Measurements from ENCODE around the gene VCL.
A peak's percentile ranks its signal among the peaks of the same experiment; 100 is the strongest.
"Not testable (repeated sequence)": the region's sequence is repeated elsewhere in the genome, so short reads cannot be mapped to it uniquely, and the experiment has no call there.

The VCL gene

DNA sequence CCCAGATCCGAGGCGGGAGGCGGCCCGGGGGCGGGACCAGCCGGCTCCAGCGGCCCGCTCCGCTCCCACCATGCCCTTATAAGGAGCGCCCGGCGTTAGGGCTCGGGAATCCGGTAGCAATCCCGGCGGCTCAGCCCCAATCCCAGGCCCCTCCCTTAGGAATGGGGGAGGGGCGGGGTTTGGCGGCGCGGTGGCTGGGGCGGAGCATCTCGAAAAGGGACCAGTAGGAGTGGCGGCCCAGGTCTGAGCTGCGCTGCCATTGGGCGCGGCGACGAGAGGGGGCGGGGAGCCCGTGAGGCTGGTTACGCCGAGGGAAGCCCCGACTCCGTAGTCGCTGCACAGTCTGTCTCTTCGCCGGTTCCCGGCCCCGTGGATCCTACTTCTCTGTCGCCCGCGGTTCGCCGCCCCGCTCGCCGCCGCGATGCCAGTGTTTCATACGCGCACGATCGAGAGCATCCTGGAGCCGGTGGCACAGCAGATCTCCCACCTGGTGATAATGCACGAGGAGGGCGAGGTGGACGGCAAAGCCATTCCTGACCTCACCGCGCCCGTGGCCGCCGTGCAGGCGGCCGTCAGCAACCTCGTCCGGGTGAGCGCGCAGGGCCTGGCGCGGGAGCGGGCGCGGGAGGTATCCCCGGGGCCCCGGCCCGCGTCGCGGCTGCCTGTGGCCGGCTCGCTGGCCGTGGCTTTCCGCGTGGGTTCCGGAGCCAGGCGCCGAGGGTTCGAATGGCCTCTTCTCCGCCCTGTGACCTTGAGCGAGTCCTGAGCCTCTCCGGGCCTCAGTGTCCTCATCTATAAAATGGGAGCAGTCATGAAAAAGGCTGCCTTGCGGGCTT, at the start of gene VCL:
TSS of gene VCL (plus strand) at position 330 of the 836 bp plus-strand sequence. CDS start at position 422, 92 bp downstream.
- peak; percentile 86 to 93 for DNase-seq (ENCODE audit: low read depth in 2 of 2)

DNA sequence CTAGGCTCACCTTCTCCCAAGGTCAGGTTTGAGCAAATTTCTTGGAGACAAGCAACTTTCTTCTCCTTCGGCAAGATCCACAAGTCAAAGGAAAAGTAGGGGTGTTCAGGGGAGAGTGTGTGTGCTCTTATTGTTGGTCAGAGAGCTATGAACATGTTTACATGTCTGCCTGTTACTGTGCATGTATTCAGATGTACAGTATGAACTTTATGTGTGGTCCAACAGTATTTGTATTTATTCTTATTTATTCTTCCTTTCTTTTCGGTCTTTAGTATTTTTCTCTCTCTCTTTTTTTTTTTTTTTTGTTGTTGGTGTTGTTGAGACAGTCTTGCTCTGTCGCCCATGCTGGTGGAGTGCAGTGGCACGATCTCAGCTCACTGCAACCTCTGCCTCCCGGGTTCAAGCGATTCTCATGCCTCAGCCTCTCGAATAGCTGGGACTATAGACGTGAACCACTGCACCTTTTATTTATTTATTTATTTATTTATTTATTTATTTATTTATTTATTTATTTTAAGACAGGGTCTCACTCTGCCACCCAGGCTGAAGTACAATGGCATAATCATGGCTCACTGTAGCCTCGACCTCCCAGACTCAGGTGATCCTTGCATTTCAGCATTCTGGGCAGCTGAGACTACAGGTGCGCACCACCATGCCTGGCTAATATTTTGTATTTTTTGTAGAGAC, 48.8 kb upstream of the VCL start:
- DNase-seq (ENCODE audit: low read depth in 2 of 2) = no peak

DNA sequence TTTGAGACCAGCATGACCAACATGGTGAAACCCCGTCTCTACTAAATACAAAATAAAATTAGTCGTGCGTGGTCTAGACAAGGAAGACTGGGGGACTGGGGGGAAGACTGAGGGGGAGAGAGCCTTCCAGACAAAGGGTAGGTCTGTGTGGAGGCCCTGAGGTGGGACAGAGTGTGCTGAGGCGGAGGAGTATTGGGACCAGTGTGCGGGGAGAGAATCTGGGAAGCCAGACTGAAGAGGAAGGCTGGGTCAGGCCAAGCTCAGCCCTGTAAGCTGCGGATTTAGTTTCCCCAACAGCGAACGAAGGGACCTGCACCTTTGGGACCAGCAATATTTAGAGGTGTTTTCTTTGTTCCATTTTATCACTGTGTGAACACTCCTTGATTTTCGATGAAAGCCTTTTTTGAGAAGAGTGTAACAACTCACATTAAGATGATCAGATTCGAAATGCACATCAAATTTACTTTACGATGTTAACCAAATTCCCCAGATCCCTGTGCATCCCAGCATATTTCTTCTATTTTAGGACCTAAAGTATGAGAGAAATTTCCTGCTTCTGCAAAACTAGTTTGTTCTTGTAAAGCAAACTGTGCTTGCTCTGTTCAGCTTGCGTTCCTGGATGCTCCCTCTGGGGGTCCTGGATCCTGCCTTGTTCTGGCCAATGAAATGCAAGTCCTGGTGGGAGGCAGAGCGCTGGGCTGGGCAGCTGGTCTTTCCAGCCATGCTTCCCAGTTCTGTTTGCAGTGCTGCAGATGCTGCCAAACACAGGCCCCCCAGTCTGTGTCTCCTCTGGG, 47.6 kb upstream of the VCL start:
- no peak for DNase-seq (ENCODE audit: low read depth in 2 of 2)

DNA sequence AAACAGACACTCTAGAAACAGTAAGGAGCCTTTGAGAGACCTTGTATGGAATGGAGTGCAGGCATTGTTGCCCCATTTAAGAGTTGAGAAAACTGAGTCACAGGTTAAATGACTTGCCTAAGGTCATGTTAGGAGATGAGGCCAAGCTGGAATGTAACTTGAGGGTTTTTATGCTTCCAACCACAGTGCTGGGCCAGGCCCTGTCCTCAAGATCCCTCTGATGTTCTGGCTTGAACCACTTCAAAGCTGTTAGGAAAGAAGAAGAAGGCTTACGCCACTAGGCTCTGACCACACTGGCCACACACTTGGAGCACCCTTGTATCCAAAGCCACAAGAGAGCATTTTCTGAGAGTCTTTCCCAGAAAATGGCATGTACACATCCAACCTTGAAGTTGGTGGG, 44.3 kb upstream of the VCL start:
- DNase-seq (ENCODE audit: low read depth in 2 of 2) = no peak

DNA sequence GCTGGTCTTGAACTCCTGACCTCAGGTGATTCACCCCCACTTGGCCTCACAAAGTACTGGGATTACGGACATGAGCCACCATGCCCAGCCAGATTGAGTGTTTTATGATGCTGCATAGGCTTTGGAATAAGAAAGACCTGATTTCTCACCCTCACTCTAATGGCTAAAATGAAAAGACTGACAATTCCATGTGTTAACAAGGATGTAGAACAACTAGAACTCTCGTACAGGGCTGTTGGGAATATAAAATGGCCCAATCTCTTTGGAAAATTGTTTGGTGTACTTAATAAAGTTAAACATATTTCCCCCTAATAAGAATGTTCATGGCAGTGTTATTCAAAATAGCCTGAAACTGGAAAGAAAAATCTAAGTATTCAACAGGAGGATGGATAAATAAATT, 43.2 kb upstream of the VCL start:
- DNase-seq (ENCODE audit: low read depth in 2 of 2) = no peak

DNA sequence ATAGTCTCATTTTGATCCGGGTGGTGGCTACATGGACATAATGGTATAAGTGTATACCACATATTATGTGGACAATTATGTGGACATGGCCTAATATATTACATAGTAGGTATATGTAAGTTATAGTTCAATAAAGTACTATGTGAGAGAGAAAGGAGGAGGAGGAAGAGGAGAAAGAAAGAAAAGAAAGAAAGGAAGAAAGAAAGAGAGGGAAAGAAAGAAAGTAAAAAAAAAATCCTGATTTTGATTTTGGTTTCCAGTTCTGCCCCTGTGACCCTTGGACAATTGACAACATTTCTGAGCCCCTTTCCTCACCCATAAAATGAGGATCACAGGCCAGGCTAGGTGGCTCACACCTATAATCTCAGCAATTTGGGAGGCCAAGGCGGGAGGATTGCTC, 42.2 kb upstream of the VCL start:
- DNase-seq (ENCODE audit: low read depth in 2 of 2) = no peak

DNA sequence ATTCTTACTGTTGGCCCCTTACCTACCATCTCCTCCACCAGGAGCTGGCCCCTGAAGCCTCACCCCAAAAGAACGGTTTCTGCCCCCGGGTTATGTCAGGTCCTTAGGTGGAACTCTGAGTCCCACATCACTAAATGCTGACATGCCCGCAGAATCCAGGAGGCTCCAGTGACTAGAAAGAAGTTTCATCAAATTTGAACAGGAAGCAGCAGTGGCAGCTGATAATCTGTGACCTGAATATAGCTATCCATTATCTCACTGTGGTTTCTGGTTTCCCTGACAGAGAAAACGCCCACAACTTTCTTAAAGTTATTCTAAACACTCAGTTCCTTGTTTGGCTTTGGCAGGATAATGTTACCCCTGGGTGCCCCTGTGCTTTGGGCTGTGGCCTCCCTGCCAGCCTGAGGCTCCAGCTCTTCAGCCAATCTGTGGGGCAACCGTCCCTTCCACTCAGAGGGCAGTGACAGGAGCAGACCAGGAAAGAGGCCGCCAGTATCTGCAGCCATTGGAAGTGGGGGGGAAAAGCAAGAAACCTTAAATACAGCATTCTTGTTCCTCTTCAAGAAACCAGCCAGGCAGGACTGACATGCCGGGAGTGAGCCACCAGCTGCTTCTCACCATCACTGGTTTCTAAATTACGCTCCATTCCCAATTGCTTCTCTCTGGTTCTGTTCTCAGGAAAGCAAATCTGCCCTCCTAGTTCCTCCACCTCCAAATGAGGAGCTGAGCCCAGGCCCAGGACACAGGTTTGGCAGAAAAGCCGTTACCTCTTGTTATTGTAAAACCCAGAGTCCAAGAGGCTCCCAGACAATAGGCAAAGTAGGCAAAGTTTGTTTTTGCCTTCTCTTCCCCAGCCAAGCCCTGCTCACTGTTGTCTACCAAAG, 41.2 kb upstream of the VCL start:
- DNase-seq (ENCODE audit: low read depth in 2 of 2) = no peak

DNA sequence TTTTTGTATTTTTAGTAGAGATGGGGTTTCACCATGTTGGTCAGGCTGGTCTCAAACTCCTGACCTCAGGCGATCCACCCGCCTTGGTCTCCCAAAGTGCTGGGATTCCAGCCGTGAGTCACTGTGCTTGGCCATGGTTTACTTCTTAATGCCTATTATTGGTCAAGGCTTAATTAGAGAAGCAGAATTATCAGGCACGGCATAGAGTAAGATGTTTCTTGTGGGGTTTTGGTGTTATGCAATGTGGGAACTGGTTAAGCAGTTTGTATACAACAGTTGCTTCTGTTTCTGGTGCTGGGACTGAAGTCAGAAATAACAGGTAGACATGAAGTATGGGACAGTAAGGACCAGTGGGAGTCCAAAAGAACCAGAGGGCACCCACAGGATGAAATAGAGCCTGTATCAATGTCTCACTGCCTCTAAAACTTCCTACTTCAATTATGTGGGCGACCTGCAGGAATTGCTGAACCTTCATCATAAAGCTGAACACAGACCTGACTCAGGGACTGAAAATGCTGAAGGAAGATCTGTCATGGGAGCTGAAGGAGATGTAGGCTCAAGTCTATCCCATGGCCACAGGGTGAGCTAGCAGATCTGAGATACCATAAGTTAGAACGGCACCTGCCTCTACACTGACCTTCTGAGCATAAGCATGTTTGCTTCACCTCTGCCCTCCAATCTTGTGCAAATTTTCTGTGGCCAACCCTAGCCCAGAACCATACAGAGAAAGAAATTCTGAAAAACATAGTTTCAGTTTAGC, 38.3 kb upstream of the VCL start:
- no peak for DNase-seq (ENCODE audit: low read depth in 2 of 2)

DNA sequence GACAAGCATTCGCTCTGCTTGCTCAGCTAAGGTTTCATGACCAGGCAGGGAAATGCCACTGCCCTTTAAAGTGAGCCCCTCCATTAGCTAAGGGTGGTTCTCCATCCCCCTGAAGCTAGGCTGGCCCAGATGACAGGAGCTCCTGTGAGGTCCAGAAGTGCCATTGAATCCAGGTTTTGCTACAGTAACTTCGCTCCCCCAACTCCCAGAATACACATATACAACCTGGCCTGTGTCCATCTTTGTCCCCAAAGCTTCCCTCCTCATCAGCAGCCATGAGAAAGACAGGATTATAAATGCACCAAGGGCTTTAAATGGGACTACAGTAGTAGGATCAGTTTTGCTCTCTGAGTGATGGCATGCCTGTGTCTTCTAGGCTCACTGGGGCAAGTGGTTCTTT, 35.5 kb upstream of the VCL start:
- DNase-seq (ENCODE audit: low read depth in 2 of 2) = no peak

DNA sequence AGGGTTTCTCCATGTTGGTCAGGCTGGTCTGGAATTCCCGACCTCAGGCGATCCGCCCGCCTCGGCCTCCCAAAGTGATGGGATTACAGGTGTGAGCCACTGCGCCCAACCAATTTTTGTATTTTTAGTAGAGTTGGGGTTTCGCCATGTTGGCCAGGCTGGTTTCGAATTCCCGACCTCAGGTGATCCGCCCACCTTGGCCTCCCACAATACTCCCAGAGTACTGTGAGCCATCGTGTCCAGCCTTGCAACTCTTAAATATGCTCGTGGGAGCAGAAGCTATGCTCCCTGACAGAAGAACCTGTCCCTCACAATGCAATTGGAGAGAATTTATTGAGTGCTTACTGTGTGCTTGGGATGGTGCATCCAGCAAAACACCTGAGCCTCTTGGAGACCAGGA, 34.4 kb upstream of the VCL start:
- DNase-seq (ENCODE audit: low read depth in 2 of 2) = not testable (repeated sequence)

DNA sequence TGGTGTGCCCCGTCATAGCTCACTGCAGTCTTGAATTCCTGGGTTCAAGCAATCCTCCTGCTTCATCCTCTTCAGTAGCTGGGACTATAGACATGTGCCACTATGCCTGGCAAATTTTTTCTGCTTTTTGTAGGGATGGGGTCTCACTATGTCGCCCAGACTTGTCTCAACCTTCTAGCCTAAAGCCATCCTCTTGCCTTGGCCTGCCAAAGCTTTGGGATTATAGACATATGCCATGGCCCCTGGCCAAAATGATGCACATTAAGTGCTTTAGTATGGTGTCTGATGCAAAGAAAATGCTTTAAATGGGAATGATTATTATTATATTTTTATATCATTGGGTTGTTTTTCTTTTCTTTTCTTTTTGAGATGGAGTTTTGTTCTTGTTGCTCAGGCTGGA, 33.2 kb upstream of the VCL start:
- DNase-seq (ENCODE audit: low read depth in 2 of 2) = no peak

DNA sequence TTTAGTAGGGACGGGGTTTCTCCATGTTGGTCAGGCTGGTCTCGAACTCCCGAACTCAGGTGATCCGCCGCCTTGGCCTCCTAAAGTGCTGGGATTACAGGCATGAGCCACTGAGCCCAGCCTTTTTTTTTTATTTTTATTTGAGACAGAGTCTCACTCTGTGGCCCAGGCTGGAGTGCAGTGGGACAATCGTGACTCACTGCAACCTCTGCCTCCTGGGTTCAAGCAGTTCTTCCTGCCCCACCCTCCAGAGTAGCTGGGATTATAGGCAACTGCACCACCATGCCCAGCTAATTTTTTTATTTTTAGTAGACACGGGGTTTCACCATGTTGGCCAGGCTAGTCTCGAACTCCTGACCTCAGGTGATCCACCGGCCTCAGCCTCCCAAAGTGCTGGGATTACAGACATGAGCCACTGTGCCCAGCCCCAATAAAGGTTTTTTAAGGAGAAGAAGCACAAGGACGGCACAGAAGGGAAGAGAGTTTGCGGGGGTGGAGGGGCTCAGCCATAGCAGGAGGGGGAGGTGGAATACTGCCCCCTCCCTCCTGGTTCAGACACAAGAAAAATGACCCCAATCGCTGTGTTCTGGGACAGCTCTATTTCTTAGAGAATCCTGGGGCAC, 32.5 kb upstream of the VCL start:
- not testable (repeated sequence) for DNase-seq (ENCODE audit: low read depth in 2 of 2)

DNA sequence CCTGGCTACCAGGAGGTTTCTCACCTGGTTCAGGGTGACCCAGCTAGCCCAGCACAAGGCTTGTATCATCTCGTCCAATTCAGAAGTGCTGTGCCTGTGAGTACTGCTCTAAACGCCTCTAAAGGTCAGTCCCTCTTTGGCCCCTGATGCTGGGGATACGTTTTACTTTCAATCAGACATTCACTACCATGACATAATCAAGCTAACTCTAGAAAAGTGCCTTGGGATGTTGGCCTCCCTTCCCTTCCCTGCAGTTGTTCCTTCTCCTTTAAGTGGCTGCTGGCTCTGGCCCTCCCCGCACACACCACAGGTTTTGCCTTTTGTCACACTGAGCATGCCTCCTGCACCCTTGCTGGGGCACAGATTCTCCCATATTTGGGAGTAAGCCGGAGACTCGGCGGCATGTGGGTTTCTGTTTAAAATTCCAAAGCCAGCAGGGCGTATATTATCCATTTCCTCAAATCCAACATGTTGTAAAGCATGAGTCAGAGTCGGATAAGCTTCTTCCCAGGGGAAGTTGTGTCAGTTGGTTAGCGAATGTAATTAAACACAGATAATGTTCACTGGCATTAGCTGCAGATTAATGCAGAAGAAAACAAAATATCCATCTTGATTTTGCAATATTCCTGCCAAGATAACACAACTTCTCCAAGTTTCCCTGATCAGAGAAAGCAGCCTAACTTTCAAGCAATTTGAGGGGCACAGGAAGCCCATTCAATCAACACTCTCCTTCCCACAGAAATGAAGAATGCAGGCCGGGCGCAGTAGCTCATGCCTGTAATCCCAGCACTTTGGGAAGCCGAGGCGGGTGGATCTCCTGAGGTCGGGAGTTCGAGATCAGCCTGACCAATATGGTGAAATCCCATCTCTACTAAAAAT, 31.8 kb upstream of the VCL start:
- DNase-seq (ENCODE audit: low read depth in 2 of 2) = no peak

DNA sequence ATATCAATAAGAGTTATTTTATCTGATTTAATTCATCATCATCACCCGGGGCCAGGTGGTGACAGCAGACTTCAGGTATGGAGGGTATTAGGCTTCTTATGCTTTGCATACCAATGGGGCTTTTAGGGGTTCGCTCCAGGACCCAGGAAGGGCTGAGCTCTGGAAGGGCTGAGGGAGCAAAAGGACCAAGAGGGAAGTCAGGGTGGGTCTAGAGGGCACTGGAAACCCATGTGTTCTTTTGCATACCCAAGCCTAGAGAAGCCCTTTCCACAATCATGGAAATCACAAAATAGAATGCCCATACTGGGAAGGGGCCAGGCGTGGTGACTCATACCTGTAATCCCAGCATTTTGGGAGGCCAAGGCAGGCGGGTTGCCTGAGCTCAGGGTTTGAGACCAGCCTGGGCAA, 30.9 kb upstream of the VCL start:
- DNase-seq (ENCODE audit: low read depth in 2 of 2) = no peak

DNA sequence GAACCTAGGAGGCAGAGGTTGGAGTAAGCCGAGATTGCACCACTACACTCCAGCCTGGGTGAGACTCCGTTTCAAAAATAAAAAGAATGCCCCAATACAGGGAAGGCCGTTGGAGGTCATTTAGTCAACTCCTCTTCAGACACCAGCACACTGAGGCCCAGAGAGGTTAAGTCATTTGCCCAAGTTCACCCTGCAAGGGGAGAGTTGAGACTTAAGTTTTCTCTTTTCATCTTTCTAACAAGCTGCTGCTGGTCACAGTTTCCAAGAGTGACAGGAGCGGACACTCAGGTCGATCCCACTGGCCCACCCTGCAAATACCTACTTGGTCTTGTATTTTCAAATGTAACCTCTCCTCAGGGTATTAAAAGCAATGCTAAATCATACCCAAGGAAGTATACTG, 30.4 kb upstream of the VCL start:
- DNase-seq (ENCODE audit: low read depth in 2 of 2) = no peak

DNA sequence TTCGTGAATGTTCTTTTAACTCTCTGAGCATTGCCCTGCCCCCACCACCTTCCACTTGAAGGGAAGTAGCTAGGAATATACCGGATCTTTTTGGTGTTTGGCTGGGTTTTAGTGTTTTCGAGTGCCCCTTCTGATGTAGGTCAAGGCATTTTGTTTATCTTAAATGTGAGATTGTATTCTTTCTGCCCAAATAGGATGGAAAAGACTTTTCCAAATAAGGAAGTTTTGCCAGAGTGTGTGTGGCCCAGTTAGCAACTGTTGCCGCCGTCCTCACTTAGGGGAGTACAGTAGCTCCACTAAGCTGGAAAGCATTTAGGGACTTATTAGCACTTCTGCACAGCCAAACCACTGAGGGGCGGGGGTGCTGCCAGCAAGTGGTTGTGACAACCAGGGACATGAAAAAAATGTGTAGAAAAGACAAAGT, 29.8 kb upstream of the VCL start:
- no peak for DNase-seq (ENCODE audit: low read depth in 2 of 2)

DNA sequence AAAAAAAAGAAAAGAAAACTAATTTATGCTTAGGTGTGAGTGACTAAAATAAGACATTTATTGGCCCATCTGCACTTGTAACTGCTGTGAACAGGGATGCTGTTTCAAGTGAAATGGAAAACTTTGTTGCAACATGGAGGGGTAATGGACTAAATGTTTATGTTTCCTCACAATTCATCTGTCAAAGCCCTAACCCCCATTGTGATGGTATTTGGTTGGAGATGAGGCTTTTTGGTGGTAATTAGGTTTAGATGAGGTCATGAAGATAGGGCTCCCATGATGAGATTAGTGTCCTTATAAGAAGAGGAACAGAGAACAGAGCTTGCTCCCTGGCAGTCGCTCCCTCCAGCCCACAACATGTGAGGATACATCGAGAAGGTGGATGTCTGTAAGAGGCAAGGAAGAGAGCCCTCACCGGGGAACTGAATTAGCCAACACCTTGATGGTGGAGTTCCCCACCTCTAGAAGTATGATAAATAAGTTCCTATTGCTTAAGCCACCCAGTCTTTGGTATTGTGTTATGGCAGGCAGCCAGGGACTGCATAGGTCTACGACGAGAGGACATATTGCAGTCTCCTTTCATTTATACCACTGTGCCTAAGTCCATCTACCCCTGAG, 28.6 kb upstream of the VCL start:
- DNase-seq (ENCODE audit: low read depth in 2 of 2) = no peak

DNA sequence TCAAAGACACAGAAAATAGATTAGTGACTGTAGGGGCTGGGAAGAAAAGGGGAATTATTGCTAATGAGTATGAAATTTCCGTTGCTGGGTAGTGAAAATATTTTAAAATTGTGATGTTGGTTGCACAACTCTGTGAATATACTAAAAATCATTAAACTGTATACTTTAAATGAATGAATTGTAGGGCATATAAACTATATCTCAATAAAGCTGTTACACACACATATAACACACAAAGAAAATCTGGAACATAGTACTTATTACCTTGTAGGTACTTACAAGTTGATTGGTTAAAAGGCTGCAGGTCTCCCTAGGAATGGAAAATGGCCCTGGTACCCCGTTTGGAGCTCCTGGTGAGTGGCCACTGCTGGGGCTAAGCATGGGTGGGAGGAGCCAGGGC, 27.1 kb upstream of the VCL start:
- DNase-seq (ENCODE audit: low read depth in 2 of 2) = no peak
